IMR-90 (cell line): ENCODE measurements around the gene SYVN1.

Experiments
- BHLHE40 ChIP-seq: fragments of 150-350 bp; IDR thresholded peaks from 2 replicates; pipeline ENCODE4 v1.6.1; 2016; ENCODE audit warnings: mild to moderate bottlenecking, low read depth, low read length
- CEBPB ChIP-seq: IDR thresholded peaks from 2 replicates; pipeline ENCODE4 v1.6.1; 2012; ENCODE audit warnings: low read depth, low read length, improper control_type of control experiment
- CTCF ChIP-seq: conservative IDR thresholded peaks from 2 replicates; pipeline ENCODE4 v1.5.1; 2012; ENCODE audit warnings: mild to moderate bottlenecking, low read depth, low read length, improper control_type of control experiment
- MAZ ChIP-seq: IDR thresholded peaks from 2 replicates; pipeline ENCODE4 v1.6.1; 2012; ENCODE audit warnings: low read depth, mild to moderate bottlenecking, low read length, improper control_type of control experiment, moderate library complexity, borderline replicate concordance
- MXI1 ChIP-seq: IDR thresholded peaks from 2 replicates; pipeline ENCODE4 v1.6.1; 2012; ENCODE audit warnings: low read depth, mild to moderate bottlenecking, low read length, moderate library complexity, borderline replicate concordance
- NFE2L2 ChIP-seq: fragments of 150-350 bp; IDR thresholded peaks from 2 replicates; pipeline ENCODE4 v1.6.1; 2016; ENCODE audit warnings: low read depth, mild to moderate bottlenecking, low read length
- POLR2A ChIP-seq: IDR thresholded peaks from 2 replicates; pipeline ENCODE4 v1.6.1; 2012; ENCODE audit warnings: mild to moderate bottlenecking, low read depth, low read length
- RCOR1 ChIP-seq: IDR thresholded peaks from 2 replicates; pipeline ENCODE4 v1.6.1; 2012; ENCODE audit warnings: mild to moderate bottlenecking, low read length, improper control_type of control experiment; ENCODE audit not compliant: insufficient replicate concordance
- RFX5 ChIP-seq: IDR thresholded peaks from 2 replicates; pipeline ENCODE4 v1.8.0; 2012; ENCODE audit warnings: low read depth, mild to moderate bottlenecking, low read length, moderate library complexity

DNA sequence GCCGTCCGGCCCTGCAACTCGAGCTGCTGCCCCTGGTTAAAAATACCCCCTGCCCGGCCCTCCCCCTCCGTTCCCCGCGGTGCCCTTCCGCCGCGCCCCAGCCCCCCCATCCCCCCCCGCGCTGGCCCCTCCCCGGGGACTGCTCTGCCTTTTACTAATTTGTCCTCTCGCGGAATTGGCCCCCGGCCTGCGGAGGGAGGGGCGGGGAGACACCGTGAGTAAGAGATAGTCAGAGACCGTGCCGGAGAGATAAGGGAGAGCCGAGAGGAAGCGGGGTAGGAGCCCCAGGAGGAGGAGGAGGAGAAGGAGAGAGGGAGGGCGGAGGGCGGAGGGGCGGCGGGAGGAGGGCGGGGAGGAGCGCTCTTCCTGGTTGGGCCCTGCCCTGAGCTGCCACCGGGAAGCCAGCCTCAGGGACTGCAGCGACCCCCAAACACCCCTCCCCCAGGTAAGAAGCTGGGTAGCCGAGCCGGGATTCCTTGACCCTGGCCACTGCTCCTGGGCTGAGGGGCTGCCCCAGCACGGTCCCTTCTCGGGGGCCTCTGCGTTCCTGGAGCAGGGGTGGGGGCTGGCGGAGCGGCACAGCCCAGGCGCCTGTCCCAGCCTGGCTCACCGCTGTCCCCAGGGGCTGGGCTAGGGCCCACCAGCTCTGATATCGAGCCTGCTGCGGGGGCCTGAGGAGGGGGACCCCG is 47.4 kb upstream of the SYVN1 start, which contains the start of gene CAPN1:
- no peak for TF ChIP-seq CTCF
- no peak for TF ChIP-seq RFX5
- peak; percentile 85 for TF ChIP-seq BHLHE40
- no peak for TF ChIP-seq CEBPB
- no peak for TF ChIP-seq MXI1
- TF ChIP-seq NFE2L2, result no peak
- no peak for TF ChIP-seq POLR2A
- TF ChIP-seq MAZ, result peak; percentile 91
- TF ChIP-seq RCOR1, result no peak
